Naive B cell (primary cell): ENCODE data around the gene CHMP1A. TPM values are rescaled to one million over a fixed set of nuclear protein-coding genes. Genes with fewer than 3 reads are reported as not detected.

Experiments
- ATAC-seq, 2 donors: fragments of 150-1000 bp; cut with Tn5 transposase; 2 replicates each; pipeline ENCODE4 v1.10.0; 2021; ENCODE audit warnings: low read depth in 2 of 2, mild to moderate bottlenecking in 2 of 2, moderate library complexity in 2 of 2
- DNase-seq: peaks from one replicate; pipeline ENCODE4 v3.0.0; 2022
- H3K27ac Mint-ChIP-seq, 6 donors: one replicate each; pipeline ENCODE4 v1.8.0; 2020 to 2022; ENCODE audit warnings: mild to moderate bottlenecking in 6 of 6, mixed read lengths in 6 of 6, moderate library complexity in 5 of 6, inconsistent platforms in 2 of 6
- H3K27me3 Mint-ChIP-seq, 3 donors: one replicate each; pipeline ENCODE4 v1.8.0; 2021 to 2022; ENCODE audit warnings: mixed read lengths in 3 of 3, mild to moderate bottlenecking in 1 of 3
- H3K36me3 Mint-ChIP-seq, 2 donors: one replicate each; pipeline ENCODE4 v1.8.0; 2020 to 2022; ENCODE audit warnings: mixed read lengths in 2 of 2, inconsistent platforms in 1 of 2, mild to moderate bottlenecking in 1 of 2
- H3K4me1 Mint-ChIP-seq, 3 donors: one replicate each; pipeline ENCODE4 v1.8.0; 2020 to 2022; ENCODE audit warnings: mixed read lengths in 3 of 3, inconsistent platforms in 1 of 3, mild to moderate bottlenecking in 1 of 3, moderate library complexity in 1 of 3
- H3K4me3 Mint-ChIP-seq, 8 donors: one replicate each; pipeline ENCODE4 v1.8.0; 2020 to 2022; ENCODE audit warnings: mild to moderate bottlenecking in 8 of 8, mixed read lengths in 8 of 8, moderate library complexity in 8 of 8, inconsistent platforms in 2 of 8
- H3K9me3 Mint-ChIP-seq, 7 donors: one replicate each; pipeline ENCODE4 v1.8.0; 2020 to 2022; ENCODE audit warnings: mixed read lengths in 7 of 7, mild to moderate bottlenecking in 5 of 7, inconsistent platforms in 2 of 7, moderate library complexity in 1 of 7
- polyA plus RNA-seq, 6 donors: library from polyadenylated mRNA; unstranded; fragments of 300-500 nt; fragmentation: Illumina TruSeq; gene quantifications; one replicate each; pipeline ENCODE4 v1.2.3, GENCODE V29; 2021; ENCODE audit warnings: low read depth in 6 of 6

The CHMP1A gene
- polyA plus RNA-seq, 6 donors from 2014 or later: 63.0 to 91.4 (median 73.5) TPM

- H3K4me1 Mint-ChIP-seq: peaks cover 10% of the 10 kb centered on the region in 3 donors
- H3K36me3 Mint-ChIP-seq: no peaks in the 10 kb centered on the region
- no peak for DNase-seq
- H3K27ac Mint-ChIP-seq: no peak overlapping the region
- no peak overlapping the region for H3K4me3 Mint-ChIP-seq
- H3K9me3 Mint-ChIP-seq: peaks cover 0 to 4% (median 0%) of the 10 kb centered on the region in 7 donors
- H3K27me3 Mint-ChIP-seq: peaks cover 5 to 54% (median 48%) of the 10 kb centered on the region in 3 donors
- no peak for ATAC-seq
Measured at GRCh38 chr16:89621136-89621697, 36.3 kb downstream of the CHMP1A start.

GRCh38 chr16:89620406-89620841, 37.1 kb downstream of the CHMP1A start:
- no peak for ATAC-seq
- Mint-ChIP-seq H3K36me3 (no peaks in the 10 kb centered on the region), H3K4me1 (peaks cover 12 to 13% (median 12%) of the 10 kb centered on the region in 3 donors)

DNA sequence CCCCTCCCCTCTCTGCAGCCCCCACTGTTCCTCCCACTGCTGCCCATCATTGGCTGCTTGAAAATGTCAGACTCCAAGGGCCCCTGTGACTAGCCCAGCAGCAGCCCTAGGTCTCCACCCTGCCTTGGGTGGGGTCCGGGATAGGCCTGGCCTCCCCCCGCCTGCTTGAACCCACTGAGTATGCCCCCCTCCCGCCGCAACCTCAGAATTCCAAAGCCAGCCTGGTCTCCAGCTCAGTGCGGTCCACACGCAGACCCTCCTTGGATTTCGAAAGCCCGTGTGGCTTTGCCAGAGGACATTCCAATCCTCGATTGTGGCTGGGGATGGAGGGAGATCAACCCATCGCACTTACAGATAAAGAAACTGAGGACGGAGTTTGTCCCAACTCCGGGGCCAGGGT, 37.7 kb downstream of the CHMP1A start:
- peaks cover 12 to 13% (median 12%) of the 10 kb centered on the region in 3 donors for H3K4me1 Mint-ChIP-seq
- peaks cover 5 to 49% (median 38%) of the 10 kb centered on the region in 3 donors for H3K27me3 Mint-ChIP-seq
- H3K9me3 Mint-ChIP-seq: peaks cover 0 to 4% (median 0%) of the 10 kb centered on the region in 7 donors
- ATAC-seq: no peak
- H3K27ac Mint-ChIP-seq: no peak overlapping the region
- DNase-seq: no peak
- H3K4me3 Mint-ChIP-seq: no peak overlapping the region
- no peaks in the 10 kb centered on the region for H3K36me3 Mint-ChIP-seq

More at GRCh38 chr16:89620406-89620841, 37.1 kb downstream of the CHMP1A start:
- no peak overlapping the region for H3K4me3 Mint-ChIP-seq
- no peak overlapping the region for H3K27ac Mint-ChIP-seq
- DNase-seq: no peak
- peaks cover 0 to 4% (median 0%) of the 10 kb centered on the region in 7 donors for H3K9me3 Mint-ChIP-seq
- H3K27me3 Mint-ChIP-seq: peaks cover 5 to 53% (median 44%) of the 10 kb centered on the region in 3 donors

DNA sequence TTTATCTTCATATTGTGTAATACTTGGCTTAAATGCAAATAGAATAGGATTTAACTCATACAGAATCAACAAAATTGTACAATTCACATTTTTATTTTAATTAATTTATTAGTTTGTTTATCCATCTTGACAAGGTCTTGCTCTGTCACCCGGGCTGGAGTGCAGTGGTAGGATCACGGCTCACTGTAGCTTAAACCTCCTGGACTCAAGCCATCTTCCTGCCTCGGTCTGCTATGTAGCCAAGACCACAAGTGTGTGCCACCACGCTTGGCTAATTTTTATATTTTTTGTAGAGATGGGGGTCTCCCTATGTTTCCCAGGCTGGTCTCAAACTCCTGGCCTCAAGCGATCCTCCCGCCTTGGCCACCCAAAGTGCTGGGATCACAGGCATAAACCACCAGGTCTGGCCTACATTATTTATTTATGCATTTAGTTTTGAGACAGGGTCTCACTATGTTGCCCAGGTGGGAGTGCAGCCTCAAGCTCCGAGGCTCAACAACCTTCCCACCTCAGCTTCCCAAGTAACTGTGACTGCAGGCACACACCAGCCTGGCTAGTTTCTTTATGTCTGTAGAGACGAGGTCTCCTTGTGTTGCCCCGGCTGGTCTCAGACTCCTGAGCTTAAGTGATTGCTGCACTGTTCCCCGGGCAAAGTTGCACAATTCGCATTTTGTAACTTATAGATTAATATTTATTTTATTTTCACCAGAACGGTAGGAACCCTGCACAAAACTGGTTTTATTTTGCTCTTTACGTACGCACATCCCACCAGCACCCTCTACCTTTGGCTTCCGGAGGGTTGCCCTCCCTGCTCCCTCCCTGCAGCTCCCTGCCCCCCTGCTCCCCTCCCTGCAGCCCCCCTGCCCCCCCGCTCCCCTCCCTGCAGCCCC, 39.2 kb downstream of the CHMP1A start:
- H3K4me1 Mint-ChIP-seq: peaks cover 12 to 13% (median 12%) of the 10 kb centered on the region in 3 donors
- H3K27me3 Mint-ChIP-seq: peaks cover under 1 to 39% (median 24%) of the 10 kb centered on the region in 3 donors
- DNase-seq: no peak
- no peak overlapping the region for H3K4me3 Mint-ChIP-seq
- H3K9me3 Mint-ChIP-seq: peaks cover 0 to 4% (median 0%) of the 10 kb centered on the region in 7 donors
- H3K36me3 Mint-ChIP-seq: no peaks in the 10 kb centered on the region
- no peak for ATAC-seq
- peak overlapping the region in 1 of 6 donors; percentile 76 for H3K27ac Mint-ChIP-seq

DNA sequence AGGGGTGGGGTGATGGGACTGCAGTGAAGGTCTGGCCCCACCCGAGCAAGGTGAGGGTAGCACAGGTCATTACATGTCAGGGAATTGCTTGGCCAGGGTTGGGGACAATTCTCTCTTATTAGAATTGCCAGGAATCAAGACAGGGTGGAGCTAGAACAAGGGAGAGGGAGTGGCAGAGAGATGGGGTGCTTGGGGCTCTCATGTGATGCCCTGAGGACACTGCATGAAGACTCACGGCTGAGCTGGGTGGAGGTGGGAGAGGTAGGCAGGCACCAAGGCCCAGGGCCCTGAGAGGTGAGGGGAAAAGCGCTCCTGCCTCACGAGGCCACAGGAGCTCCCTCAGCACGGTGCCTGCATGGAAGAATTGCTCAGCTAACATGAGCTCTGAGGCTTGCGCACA, 40.5 kb downstream of the CHMP1A start:
- ATAC-seq (no peak), DNase-seq (no peak)
- peaks cover 5 to 37% (median 26%) of the 10 kb centered on the region in 3 donors for H3K27me3 Mint-ChIP-seq
- H3K27ac Mint-ChIP-seq: peak overlapping the region in 5 of 6 donors; percentile 15 to 88 (median 30)
- no peak overlapping the region for H3K4me3 Mint-ChIP-seq
- peaks cover 0 to 4% (median 0%) of the 10 kb centered on the region in 7 donors for H3K9me3 Mint-ChIP-seq
- H3K36me3 Mint-ChIP-seq: no peaks in the 10 kb centered on the region
- peaks cover 12 to 13% (median 12%) of the 10 kb centered on the region in 3 donors for H3K4me1 Mint-ChIP-seq

DNA sequence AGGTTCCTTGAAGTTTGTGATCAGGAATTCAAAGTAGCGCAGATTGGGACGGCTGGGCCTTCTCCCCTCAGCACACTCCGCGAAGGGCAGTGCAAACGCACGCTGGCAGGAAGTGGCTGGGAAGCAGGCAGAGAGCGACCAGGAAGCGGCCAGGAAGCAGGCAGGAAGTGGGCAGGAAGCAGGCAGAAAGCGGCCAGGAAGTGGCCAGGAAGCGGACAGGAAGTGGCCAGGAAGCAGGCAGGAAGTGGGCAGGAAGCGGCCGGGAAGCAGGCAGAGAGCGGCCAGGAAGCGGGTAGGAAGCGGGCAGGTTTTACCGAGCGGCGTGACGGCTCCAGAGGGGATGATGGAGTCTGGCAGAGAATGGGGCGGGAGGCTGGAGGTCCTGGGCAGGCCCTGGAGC, 40.9 kb downstream of the CHMP1A start:
- Mint-ChIP-seq H3K9me3 (peaks cover 0 to 4% (median 0%) of the 10 kb centered on the region in 7 donors), H3K36me3 (no peaks in the 10 kb centered on the region), H3K4me1 (peaks cover 12 to 13% (median 12%) of the 10 kb centered on the region in 3 donors), H3K27me3 (peaks cover 5 to 33% (median 22%) of the 10 kb centered on the region in 3 donors), H3K4me3 (peak overlapping the region in 1 of 8 donors; percentile 32), H3K27ac (peak overlapping the region in 5 of 6 donors; percentile 22 to 88 (median 53))
- ATAC-seq (no peak), DNase-seq (no peak)

DNA sequence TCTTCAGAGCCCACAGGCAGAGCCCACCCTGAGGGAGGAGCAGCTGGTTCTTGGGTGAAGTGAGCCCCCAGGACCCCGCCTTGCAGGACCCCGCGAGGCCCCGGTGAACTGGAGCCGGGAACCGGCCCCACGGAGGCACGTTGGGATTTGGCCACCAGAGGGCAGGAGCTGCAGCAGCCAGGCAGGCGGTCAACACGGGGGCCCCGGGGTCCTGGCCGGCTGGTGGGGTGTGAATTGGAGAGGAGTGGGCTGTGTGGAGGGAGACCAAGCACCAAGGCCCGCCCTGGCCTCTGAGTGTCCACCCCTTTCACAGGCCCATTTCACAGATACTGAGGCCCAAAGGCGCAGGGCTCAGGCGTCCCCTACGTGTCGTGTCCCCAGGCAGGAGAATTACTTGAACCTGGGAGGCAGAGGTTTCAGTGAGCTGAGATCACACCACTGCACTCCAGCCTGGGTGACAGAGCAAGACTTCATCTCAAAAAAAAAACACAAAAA, 41.9 kb downstream of the CHMP1A start:
- H3K4me3 Mint-ChIP-seq: no peak overlapping the region
- ATAC-seq (peak in 1 of 2 donors; percentile 45), DNase-seq (peak; percentile 21)
- H3K4me1 Mint-ChIP-seq: peaks cover 12 to 13% (median 12%) of the 10 kb centered on the region in 3 donors
- no peaks in the 10 kb centered on the region for H3K36me3 Mint-ChIP-seq
- H3K9me3 Mint-ChIP-seq: peaks cover 0 to 4% (median 0%) of the 10 kb centered on the region in 7 donors
- H3K27ac Mint-ChIP-seq: peak overlapping the region in 1 of 6 donors; percentile 53
- H3K27me3 Mint-ChIP-seq: peaks cover 5 to 24% (median 13%) of the 10 kb centered on the region in 3 donors

DNA sequence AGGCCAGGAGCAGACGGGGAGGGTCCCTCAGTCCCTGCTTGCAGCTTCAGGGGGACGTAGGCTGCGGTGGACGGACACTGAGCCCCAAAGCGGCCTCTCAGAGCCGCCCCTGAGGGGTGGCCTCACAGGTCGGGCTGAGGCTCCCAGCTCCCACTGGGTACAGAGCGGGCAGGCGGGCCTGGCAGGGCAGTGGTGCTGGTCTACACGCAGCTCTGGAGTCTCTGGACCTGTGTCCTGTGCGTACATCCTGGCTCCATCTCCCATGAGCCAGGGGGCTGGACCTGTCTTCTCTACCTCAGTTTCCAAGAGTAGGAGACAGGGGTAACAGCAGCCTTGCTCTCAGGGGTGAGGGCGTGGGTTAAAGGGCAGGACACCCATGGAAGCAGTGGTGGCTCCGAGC, 42.3 kb downstream of the CHMP1A start:
- Mint-ChIP-seq H3K27ac (no peak overlapping the region), H3K4me1 (peaks cover 12 to 13% (median 12%) of the 10 kb centered on the region in 3 donors)
- ATAC-seq: no peak

GRCh38 chr16:89613954-89614459, 43.5 kb downstream of the CHMP1A start:
- H3K4me3 Mint-ChIP-seq: no peak overlapping the region
- peaks cover 12 to 13% (median 12%) of the 10 kb centered on the region in 3 donors for H3K4me1 Mint-ChIP-seq
- DNase-seq: no peak
- H3K9me3 Mint-ChIP-seq: peaks cover 0 to 4% (median 0%) of the 10 kb centered on the region in 7 donors
- H3K27ac Mint-ChIP-seq: no peak overlapping the region
- peaks cover 5 to 16% (median 12%) of the 10 kb centered on the region in 3 donors for H3K27me3 Mint-ChIP-seq
- no peaks in the 10 kb centered on the region for H3K36me3 Mint-ChIP-seq
- no peak for ATAC-seq

More for the DNA sequence above, 42.3 kb downstream of the CHMP1A start:
- Mint-ChIP-seq H3K9me3 (peaks cover 0 to 4% (median 0%) of the 10 kb centered on the region in 7 donors), H3K4me3 (no peak overlapping the region), H3K27me3 (peaks cover 5 to 19% (median 12%) of the 10 kb centered on the region in 3 donors), H3K36me3 (no peaks in the 10 kb centered on the region)
- no peak for DNase-seq

DNA sequence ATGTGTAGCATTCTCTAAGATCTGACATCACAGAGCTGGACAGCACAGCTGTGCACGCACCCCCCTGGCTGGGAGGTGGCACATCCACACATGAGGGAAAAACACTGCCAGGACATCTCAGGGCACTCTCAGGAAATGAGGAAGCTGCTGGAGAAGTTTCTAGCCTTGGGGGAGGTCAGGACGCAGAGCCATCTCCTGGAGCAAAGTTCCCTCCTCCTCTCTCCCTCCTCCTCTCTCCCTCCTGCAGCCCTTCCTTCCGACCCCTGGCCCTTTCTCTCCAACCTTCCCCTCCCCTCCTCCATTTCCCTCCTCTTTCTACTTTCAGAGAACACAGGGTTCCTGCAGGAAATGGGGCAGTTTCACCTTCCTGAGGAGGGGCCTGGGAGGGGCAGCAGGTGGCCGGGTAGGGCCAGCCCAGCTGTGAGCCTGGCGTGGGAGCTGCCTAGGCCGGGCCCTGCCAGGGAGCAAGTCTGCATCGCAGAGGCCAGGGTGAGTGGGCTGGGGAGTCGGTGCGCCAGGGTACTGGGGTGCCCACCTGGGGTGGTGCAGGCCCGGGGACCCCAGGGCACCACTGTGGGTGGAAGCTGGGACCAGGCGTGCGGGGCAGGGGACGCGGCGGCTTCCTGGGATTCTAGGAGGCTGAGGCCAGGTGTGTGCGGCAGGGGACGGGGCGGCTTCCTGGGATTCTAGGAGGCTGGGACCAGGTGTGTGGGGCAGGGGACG, 44.1 kb downstream of the CHMP1A start, which contains the start of gene DPEP1:
DPEP1 (plus strand) TSS at position 412 of the 723 bp plus-strand sequence. CDS start 16,769 bp downstream, outside the sequence.
- peak within 1 kb of the TSS in 1 of 6 donors; percentile 49 for H3K27ac Mint-ChIP-seq
- no peak for ATAC-seq

DNA sequence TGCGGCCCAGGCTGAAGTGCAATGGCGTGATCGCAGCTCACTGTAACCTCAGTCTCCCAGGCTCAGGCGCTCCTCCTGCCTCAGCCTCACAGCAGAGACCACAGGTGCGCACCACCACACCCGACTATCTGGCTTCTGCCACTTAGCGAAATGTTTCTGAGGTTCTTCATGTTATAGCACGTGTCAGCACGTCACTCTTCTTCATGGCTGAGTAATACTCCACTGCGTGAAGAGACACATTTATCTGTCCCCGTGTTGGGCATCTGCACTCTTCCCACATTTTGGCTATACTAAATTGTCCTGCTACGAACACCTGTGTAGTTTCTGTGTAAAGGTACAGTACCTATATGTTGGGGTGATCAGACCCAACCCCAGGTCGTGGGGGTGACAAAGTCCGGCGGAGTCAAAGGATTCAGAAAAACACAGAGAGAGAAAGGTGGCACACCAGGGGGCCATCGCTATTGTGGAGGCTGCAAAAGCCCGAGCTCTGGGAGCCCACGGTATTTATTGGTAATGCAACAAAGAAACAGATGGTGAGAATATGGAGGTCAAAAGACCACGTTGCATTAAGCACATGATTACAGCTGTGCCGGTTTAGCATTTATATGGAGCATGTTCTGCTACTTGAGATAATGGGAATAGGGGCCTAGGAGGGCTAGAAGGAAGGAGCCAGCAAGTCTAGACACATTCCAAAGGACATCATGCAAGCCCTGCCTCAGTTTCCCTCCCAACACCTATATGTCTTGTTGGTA, 44.9 kb downstream of the CHMP1A start:
- Mint-ChIP-seq H3K27ac (peak overlapping the region in 1 of 6 donors; percentile 49), H3K4me3 (no peak overlapping the region), H3K9me3 (peaks cover 0 to 4% (median 0%) of the 10 kb centered on the region in 7 donors), H3K36me3 (no peaks in the 10 kb centered on the region), H3K27me3 (peaks cover 5 to 16% (median 12%) of the 10 kb centered on the region in 3 donors), H3K4me1 (peaks cover 12 to 13% (median 12%) of the 10 kb centered on the region in 3 donors)
- ATAC-seq (no peak), DNase-seq (no peak)

More for the DNA sequence above, 44.1 kb downstream of the CHMP1A start, which contains the start of gene DPEP1:
- Mint-ChIP-seq H3K36me3 (no peaks in the 10 kb centered on the region), H3K4me3 (peak within 1 kb of the TSS in 1 of 8 donors; percentile 59), H3K9me3 (peaks cover 0 to 4% (median 0%) of the 10 kb centered on the region in 7 donors), H3K27me3 (peaks cover 5 to 16% (median 12%) of the 10 kb centered on the region in 3 donors), H3K4me1 (peaks cover 12 to 13% (median 12%) of the 10 kb centered on the region in 3 donors)
- no peak for DNase-seq

DNA sequence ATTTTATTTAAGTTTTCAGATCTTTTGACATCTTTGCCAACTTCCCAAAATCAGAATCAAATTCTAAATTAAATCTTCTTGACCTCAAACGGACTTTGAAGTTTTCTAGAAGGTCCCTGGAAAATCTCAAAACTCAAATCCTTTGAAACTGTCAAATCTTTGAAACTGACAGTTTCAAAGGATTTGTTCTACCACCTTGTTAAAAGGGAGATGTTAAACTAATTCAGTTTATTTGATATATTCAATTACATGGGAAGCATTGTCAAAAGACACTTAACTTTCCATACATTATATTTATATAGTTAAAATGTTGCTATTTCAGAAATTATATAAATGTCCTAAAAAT, 47.4 kb downstream of the CHMP1A start:
- Mint-ChIP-seq H3K36me3 (no peaks in the 10 kb centered on the region), H3K27ac (no peak overlapping the region), H3K9me3 (no peaks in the 10 kb centered on the region), H3K4me1 (no peaks in the 10 kb centered on the region), H3K4me3 (no peak overlapping the region), H3K27me3 (peaks cover 5 to 16% (median 12%) of the 10 kb centered on the region in 3 donors)
- ATAC-seq: no peak
- no peak for DNase-seq
